GM12878 (cell line): ENCODE data around the gene DDX39B. TPM values are rescaled to one million over a fixed set of nuclear protein-coding genes. Genes with fewer than 3 reads are reported as not detected.

Experiments
- polyA plus RNA-seq, 11 experiments: library from polyadenylated mRNA; depleted of rRNA in 4 of 11; unstranded in 6 of 11; stranded (reverse) in 5 of 11; fragments of >200 nt; fragmentation: Nextera tagmentation in 4 of 11; fragmentation: Illumina TruSeq in 1 of 11; extraction: Ambion mirVana in 4 of 11; extraction: Trizol in 1 of 11; gene quantifications; 1 replicate in 1 of 11; 2 replicates in 10 of 11; pipeline versions ENCODE4 v1.2.1 to v1.2.3, GENCODE V29; 2011 to 2016; ENCODE audit warnings: inconsistent platforms in 2 of 11, missing spikeins in 2 of 11, low read depth in 1 of 11
- small RNA-seq: library from RNA; depleted of rRNA; stranded (forward); fragments of <200 nt; gene quantifications from one replicate; pipeline ENCODE3, GENCODE V24; 2014
- total RNA-seq, 4 experiments: library from RNA; depleted of rRNA in 3 of 4; stranded (reverse); fragments of >200 nt in 3 of 4; fragmentation: Illumina TruSeq in 1 of 4; extraction: Trizol in 1 of 4; gene quantifications; 2 replicates each; pipeline versions ENCODE4 v1.2.1 to v1.2.3, GENCODE V29; 2013 to 2021

Gene DDX39B
- total and polyA plus RNA-seq, 10 of the 15 experiments (the other 5 are each of a cell fraction or from before 2014, with no cell fraction given), result 271 to 661 (median 330) TPM

Small RNA genes lying within 50 kb of the gene (small RNA-seq; reads per million reads assigned to genes)
- gene AL663061.1, result not detected
- gene RF00019, result not detected
- 188 reads per million, percentile 99 among the genes with 10 or more reads in this experiment for gene SNORD117
- gene SNORD84, result not detected

Other genes starting within 250 kb of the DDX39B start
Only the 7 nearest of the 30 such genes appear.
- gene MICB, start 43.9 kb downstream of the DDX39B start, total RNA-seq (2014; rRNA removed), result 21.6 and 21.9 TPM in 2 replicates
- gene MICB, start 43.9 kb downstream of the DDX39B start, total RNA-seq (2014; rRNA removed; fragmentation: Illumina TruSeq; extraction: Trizol), result 17.6 TPM in 2 replicates
- 15.6 and 18.0 TPM in 2 replicates for gene MICB, start 43.9 kb downstream of the DDX39B start, total RNA-seq (2021)
- 26.6 and 37.1 TPM in 2 replicates for gene MICB, start 43.9 kb downstream of the DDX39B start, polyA plus RNA-seq (2011; rRNA removed)
- 25.2 and 29.8 TPM in 2 replicates for gene MICB, start 43.9 kb downstream of the DDX39B start, polyA plus RNA-seq (2014; fragmentation: Illumina TruSeq; extraction: Trizol)
- 10 to 100 TPM in 1 of 2 experiments, 1 to 10 TPM in 1; 9.0 to 11.3 TPM for gene MICB, start 43.9 kb downstream of the DDX39B start, polyA plus RNA-seq (2014; fragmentation: Nextera tagmentation; extraction: Ambion mirVana)
- 23.7 and 25.5 TPM in 2 replicates for gene MICB, start 43.9 kb downstream of the DDX39B start, polyA plus RNA-seq (2014; rRNA removed)
- 10 to 100 TPM; 12.1 to 12.6 TPM for gene MICB, start 43.9 kb downstream of the DDX39B start, polyA plus RNA-seq (2016; fragmentation: Nextera tagmentation; extraction: Ambion mirVana)
- gene MCCD1, start 13.0 kb downstream of the DDX39B start, total RNA-seq (2014; rRNA removed), result not detected in 2 replicates
- gene MCCD1, start 13.0 kb downstream of the DDX39B start, total RNA-seq (2014; rRNA removed; fragmentation: Illumina TruSeq; extraction: Trizol), result not detected in 2 replicates
- gene MCCD1, start 13.0 kb downstream of the DDX39B start, total RNA-seq (2021), result not detected in 2 replicates
- gene MCCD1, start 13.0 kb downstream of the DDX39B start, polyA plus RNA-seq (2011; rRNA removed), result not detected in 2 replicates
- gene MCCD1, start 13.0 kb downstream of the DDX39B start, polyA plus RNA-seq (2014; fragmentation: Illumina TruSeq; extraction: Trizol), result not detected in 2 replicates
- not detected for gene MCCD1, start 13.0 kb downstream of the DDX39B start, polyA plus RNA-seq (2014; fragmentation: Nextera tagmentation; extraction: Ambion mirVana)
- not detected in 2 replicates for gene MCCD1, start 13.0 kb downstream of the DDX39B start, polyA plus RNA-seq (2014; rRNA removed)
- gene MCCD1, start 13.0 kb downstream of the DDX39B start, polyA plus RNA-seq (2016; fragmentation: Nextera tagmentation; extraction: Ambion mirVana), result not detected
- 2.2 and 2.5 TPM in 2 replicates for gene ATP6V1G2, start 4.6 kb upstream of the DDX39B start, total RNA-seq (2014; rRNA removed)
- 2.7 and 2.9 TPM in 2 replicates for gene ATP6V1G2, start 4.6 kb upstream of the DDX39B start, total RNA-seq (2014; rRNA removed; fragmentation: Illumina TruSeq; extraction: Trizol)
- 2.5 and 3.5 TPM in 2 replicates for gene ATP6V1G2, start 4.6 kb upstream of the DDX39B start, total RNA-seq (2021)
- gene ATP6V1G2, start 4.6 kb upstream of the DDX39B start, polyA plus RNA-seq (2011; rRNA removed), result 8.9 and 11.1 TPM in 2 replicates
- gene ATP6V1G2, start 4.6 kb upstream of the DDX39B start, polyA plus RNA-seq (2014; fragmentation: Illumina TruSeq; extraction: Trizol), result 4.3 and 4.9 TPM in 2 replicates
- gene ATP6V1G2, start 4.6 kb upstream of the DDX39B start, polyA plus RNA-seq (2014; fragmentation: Nextera tagmentation; extraction: Ambion mirVana), result under 1 TPM; 0.45 to 0.58 TPM
- gene ATP6V1G2, start 4.6 kb upstream of the DDX39B start, polyA plus RNA-seq (2014; rRNA removed), result 2.6 and 3.5 TPM in 2 replicates
- 1 to 10 TPM; 2.8 to 3.1 TPM for gene ATP6V1G2, start 4.6 kb upstream of the DDX39B start, polyA plus RNA-seq (2016; fragmentation: Nextera tagmentation; extraction: Ambion mirVana)
- gene NFKBIL1, start 5.6 kb upstream of the DDX39B start, total RNA-seq (2014; rRNA removed), result 11.2 and 14.1 TPM in 2 replicates
- 5.3 and 5.4 TPM in 2 replicates for gene NFKBIL1, start 5.6 kb upstream of the DDX39B start, total RNA-seq (2014; rRNA removed; fragmentation: Illumina TruSeq; extraction: Trizol)
- 11.9 and 12.0 TPM in 2 replicates for gene NFKBIL1, start 5.6 kb upstream of the DDX39B start, total RNA-seq (2021)
- 3.1 and 5.9 TPM in 2 replicates for gene NFKBIL1, start 5.6 kb upstream of the DDX39B start, polyA plus RNA-seq (2011; rRNA removed)
- 0.65 and 1.5 TPM in 2 replicates for gene NFKBIL1, start 5.6 kb upstream of the DDX39B start, polyA plus RNA-seq (2014; fragmentation: Illumina TruSeq; extraction: Trizol)
- under 1 TPM; 0.19 to 0.64 TPM for gene NFKBIL1, start 5.6 kb upstream of the DDX39B start, polyA plus RNA-seq (2014; fragmentation: Nextera tagmentation; extraction: Ambion mirVana)
- gene NFKBIL1, start 5.6 kb upstream of the DDX39B start, polyA plus RNA-seq (2014; rRNA removed), result 13.9 and 15.1 TPM in 2 replicates
- 10 to 100 TPM in 1 of 2 experiments, 1 to 10 TPM in 1; 8.2 to 11.1 TPM for gene NFKBIL1, start 5.6 kb upstream of the DDX39B start, polyA plus RNA-seq (2016; fragmentation: Nextera tagmentation; extraction: Ambion mirVana)
- gene LTA, start 30.3 kb upstream of the DDX39B start, total RNA-seq (2014; rRNA removed), result 50.0 and 50.2 TPM in 2 replicates
- gene LTA, start 30.3 kb upstream of the DDX39B start, total RNA-seq (2014; rRNA removed; fragmentation: Illumina TruSeq; extraction: Trizol), result 35.8 and 36.4 TPM in 2 replicates
- gene LTA, start 30.3 kb upstream of the DDX39B start, total RNA-seq (2021), result 69.8 and 72.5 TPM in 2 replicates
- 10.6 and 27.5 TPM in 2 replicates for gene LTA, start 30.3 kb upstream of the DDX39B start, polyA plus RNA-seq (2011; rRNA removed)
- gene LTA, start 30.3 kb upstream of the DDX39B start, polyA plus RNA-seq (2014; fragmentation: Illumina TruSeq; extraction: Trizol), result 84.7 and 94.0 TPM in 2 replicates
- gene LTA, start 30.3 kb upstream of the DDX39B start, polyA plus RNA-seq (2014; fragmentation: Nextera tagmentation; extraction: Ambion mirVana), result 100 to 1,000 TPM in 1 of 2 experiments, 10 to 100 TPM in 1; 87.8 to 100 TPM
- gene LTA, start 30.3 kb upstream of the DDX39B start, polyA plus RNA-seq (2014; rRNA removed), result 40.8 and 46.9 TPM in 2 replicates
- gene LTA, start 30.3 kb upstream of the DDX39B start, polyA plus RNA-seq (2016; fragmentation: Nextera tagmentation; extraction: Ambion mirVana), result 10 to 100 TPM; 80.3 to 88.3 TPM
- 89.1 and 92.9 TPM in 2 replicates for gene TNF, start 33.6 kb upstream of the DDX39B start, total RNA-seq (2014; rRNA removed)
- 68.6 and 70.2 TPM in 2 replicates for gene TNF, start 33.6 kb upstream of the DDX39B start, total RNA-seq (2014; rRNA removed; fragmentation: Illumina TruSeq; extraction: Trizol)
- gene TNF, start 33.6 kb upstream of the DDX39B start, total RNA-seq (2021), result 80.5 and 83.9 TPM in 2 replicates
- 15.0 and 22.7 TPM in 2 replicates for gene TNF, start 33.6 kb upstream of the DDX39B start, polyA plus RNA-seq (2011; rRNA removed)
- gene TNF, start 33.6 kb upstream of the DDX39B start, polyA plus RNA-seq (2014; fragmentation: Illumina TruSeq; extraction: Trizol), result 50.6 and 74.3 TPM in 2 replicates
- 10 to 100 TPM; 18.0 to 30.2 TPM for gene TNF, start 33.6 kb upstream of the DDX39B start, polyA plus RNA-seq (2014; fragmentation: Nextera tagmentation; extraction: Ambion mirVana)
- 94.8 and 97.1 TPM in 2 replicates for gene TNF, start 33.6 kb upstream of the DDX39B start, polyA plus RNA-seq (2014; rRNA removed)
- gene TNF, start 33.6 kb upstream of the DDX39B start, polyA plus RNA-seq (2016; fragmentation: Nextera tagmentation; extraction: Ambion mirVana), result 10 to 100 TPM; 49.4 to 53.5 TPM
- gene LTB, start 40.4 kb upstream of the DDX39B start, total RNA-seq (2014; rRNA removed), result 37.9 and 48.6 TPM in 2 replicates
- 22.6 and 23.3 TPM in 2 replicates for gene LTB, start 40.4 kb upstream of the DDX39B start, total RNA-seq (2014; rRNA removed; fragmentation: Illumina TruSeq; extraction: Trizol)
- 46.8 and 50.9 TPM in 2 replicates for gene LTB, start 40.4 kb upstream of the DDX39B start, total RNA-seq (2021)
- 3.2 and 4.9 TPM in 2 replicates for gene LTB, start 40.4 kb upstream of the DDX39B start, polyA plus RNA-seq (2011; rRNA removed)
- 2.7 and 10.0 TPM in 2 replicates for gene LTB, start 40.4 kb upstream of the DDX39B start, polyA plus RNA-seq (2014; fragmentation: Illumina TruSeq; extraction: Trizol)
- gene LTB, start 40.4 kb upstream of the DDX39B start, polyA plus RNA-seq (2014; fragmentation: Nextera tagmentation; extraction: Ambion mirVana), result 1 to 10 TPM in 1 of 2 experiments, under 1 TPM in 1; 0.71 to 5.9 TPM
- gene LTB, start 40.4 kb upstream of the DDX39B start, polyA plus RNA-seq (2014; rRNA removed), result 74.3 and 91.2 TPM in 2 replicates
- 10 to 100 TPM; 16.6 to 24.0 TPM for gene LTB, start 40.4 kb upstream of the DDX39B start, polyA plus RNA-seq (2016; fragmentation: Nextera tagmentation; extraction: Ambion mirVana)